GM23338 (cell line): ENCODE measurements around the gene C22orf39.

Experiments
- CREB1 ChIP-seq: fragments of 250-450 bp; sonication (Bioruptor Pico); IDR thresholded peaks from 2 replicates; pipeline ENCODE4 v1.5.0; 2020; ENCODE audit warnings: low read depth, mild to moderate bottlenecking, moderate library complexity
- EZH2 ChIP-seq: fragments of 200-600 bp; sonication (generic); IDR thresholded peaks from one replicate; pipeline ENCODE4 v1.8.0; 2017; ENCODE audit warnings: antibody characterized with exemption, mild to moderate bottlenecking, low read depth; ENCODE audit not compliant: unreplicated experiment
- POLR2AphosphoS5 ChIP-seq: IDR thresholded peaks from 2 replicates; pipeline ENCODE4 v1.6.1; 2016; ENCODE audit warnings: antibody characterized with exemption, low read depth
- ZNF331 ChIP-seq: fragments of 250-450 bp; sonication (Bioruptor Pico); IDR thresholded peaks from 2 replicates; pipeline ENCODE4 v1.5.0; 2020; ENCODE audit warnings: low read depth, mild to moderate bottlenecking, moderate library complexity
- TF ChIP-seq, protein P1 (sequence below), 2 experiments: fragments of 200-600 bp in 1 of 2; sonication (generic) in 1 of 2; conservative IDR thresholded peaks; 2 replicates each; pipeline versions ENCODE4 v1.5.1 to v1.6.1; 2016 to 2017; ENCODE audit warnings: antibody characterized with exemption in 2 of 2, low read depth in 2 of 2, mild to moderate bottlenecking in 2 of 2, moderate library complexity in 1 of 2
- TF ChIP-seq, protein P2 (sequence below): IDR thresholded peaks from 2 replicates; pipeline ENCODE4 v1.6.1; 2016; ENCODE audit warnings: antibody characterized with exemption
- TF ChIP-seq, protein P3 (sequence below): IDR thresholded peaks from one replicate; pipeline ENCODE4 v1.6.1; 2018; ENCODE audit warnings: antibody characterized with exemption; ENCODE audit not compliant: unreplicated experiment

DNA sequence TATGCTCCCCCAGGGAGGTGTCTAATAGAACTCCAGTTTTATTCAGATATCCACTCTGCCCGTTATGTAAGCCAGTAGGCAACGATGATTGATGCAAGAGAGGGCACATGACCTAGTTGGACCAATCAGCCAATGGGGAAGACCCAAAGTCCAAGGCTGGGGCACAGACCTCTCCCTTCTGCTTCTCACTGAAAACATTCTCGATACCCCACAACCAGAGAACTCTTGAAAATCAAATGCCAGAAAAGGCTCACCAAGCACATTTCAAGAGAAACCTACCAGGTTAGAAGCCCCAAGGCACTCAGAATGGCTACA lies 23.4 kb downstream of the C22orf39 start:
- TF ChIP-seq POLR2AphosphoS5, result no peak
- TF ChIP-seq, protein P1, sequence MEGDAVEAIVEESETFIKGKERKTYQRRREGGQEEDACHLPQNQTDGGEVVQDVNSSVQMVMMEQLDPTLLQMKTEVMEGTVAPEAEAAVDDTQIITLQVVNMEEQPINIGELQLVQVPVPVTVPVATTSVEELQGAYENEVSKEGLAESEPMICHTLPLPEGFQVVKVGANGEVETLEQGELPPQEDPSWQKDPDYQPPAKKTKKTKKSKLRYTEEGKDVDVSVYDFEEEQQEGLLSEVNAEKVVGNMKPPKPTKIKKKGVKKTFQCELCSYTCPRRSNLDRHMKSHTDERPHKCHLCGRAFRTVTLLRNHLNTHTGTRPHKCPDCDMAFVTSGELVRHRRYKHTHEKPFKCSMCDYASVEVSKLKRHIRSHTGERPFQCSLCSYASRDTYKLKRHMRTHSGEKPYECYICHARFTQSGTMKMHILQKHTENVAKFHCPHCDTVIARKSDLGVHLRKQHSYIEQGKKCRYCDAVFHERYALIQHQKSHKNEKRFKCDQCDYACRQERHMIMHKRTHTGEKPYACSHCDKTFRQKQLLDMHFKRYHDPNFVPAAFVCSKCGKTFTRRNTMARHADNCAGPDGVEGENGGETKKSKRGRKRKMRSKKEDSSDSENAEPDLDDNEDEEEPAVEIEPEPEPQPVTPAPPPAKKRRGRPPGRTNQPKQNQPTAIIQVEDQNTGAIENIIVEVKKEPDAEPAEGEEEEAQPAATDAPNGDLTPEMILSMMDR (conservative IDR thresholded peaks at IDR 0.05; ENCODE audit: low read depth in 2 of 2), result no peak
- TF ChIP-seq, protein P2, sequence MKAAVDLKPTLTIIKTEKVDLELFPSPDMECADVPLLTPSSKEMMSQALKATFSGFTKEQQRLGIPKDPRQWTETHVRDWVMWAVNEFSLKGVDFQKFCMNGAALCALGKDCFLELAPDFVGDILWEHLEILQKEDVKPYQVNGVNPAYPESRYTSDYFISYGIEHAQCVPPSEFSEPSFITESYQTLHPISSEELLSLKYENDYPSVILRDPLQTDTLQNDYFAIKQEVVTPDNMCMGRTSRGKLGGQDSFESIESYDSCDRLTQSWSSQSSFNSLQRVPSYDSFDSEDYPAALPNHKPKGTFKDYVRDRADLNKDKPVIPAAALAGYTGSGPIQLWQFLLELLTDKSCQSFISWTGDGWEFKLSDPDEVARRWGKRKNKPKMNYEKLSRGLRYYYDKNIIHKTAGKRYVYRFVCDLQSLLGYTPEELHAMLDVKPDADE, result no peak
- no peak for TF ChIP-seq ZNF331 (CRISPR knock-in tag)
- no peak for TF ChIP-seq EZH2
- TF ChIP-seq, protein P3, sequence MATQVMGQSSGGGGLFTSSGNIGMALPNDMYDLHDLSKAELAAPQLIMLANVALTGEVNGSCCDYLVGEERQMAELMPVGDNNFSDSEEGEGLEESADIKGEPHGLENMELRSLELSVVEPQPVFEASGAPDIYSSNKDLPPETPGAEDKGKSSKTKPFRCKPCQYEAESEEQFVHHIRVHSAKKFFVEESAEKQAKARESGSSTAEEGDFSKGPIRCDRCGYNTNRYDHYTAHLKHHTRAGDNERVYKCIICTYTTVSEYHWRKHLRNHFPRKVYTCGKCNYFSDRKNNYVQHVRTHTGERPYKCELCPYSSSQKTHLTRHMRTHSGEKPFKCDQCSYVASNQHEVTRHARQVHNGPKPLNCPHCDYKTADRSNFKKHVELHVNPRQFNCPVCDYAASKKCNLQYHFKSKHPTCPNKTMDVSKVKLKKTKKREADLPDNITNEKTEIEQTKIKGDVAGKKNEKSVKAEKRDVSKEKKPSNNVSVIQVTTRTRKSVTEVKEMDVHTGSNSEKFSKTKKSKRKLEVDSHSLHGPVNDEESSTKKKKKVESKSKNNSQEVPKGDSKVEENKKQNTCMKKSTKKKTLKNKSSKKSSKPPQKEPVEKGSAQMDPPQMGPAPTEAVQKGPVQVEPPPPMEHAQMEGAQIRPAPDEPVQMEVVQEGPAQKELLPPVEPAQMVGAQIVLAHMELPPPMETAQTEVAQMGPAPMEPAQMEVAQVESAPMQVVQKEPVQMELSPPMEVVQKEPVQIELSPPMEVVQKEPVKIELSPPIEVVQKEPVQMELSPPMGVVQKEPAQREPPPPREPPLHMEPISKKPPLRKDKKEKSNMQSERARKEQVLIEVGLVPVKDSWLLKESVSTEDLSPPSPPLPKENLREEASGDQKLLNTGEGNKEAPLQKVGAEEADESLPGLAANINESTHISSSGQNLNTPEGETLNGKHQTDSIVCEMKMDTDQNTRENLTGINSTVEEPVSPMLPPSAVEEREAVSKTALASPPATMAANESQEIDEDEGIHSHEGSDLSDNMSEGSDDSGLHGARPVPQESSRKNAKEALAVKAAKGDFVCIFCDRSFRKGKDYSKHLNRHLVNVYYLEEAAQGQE, result no peak
- no peak for TF ChIP-seq CREB1 (CRISPR knock-in tag)
